ENCODE results near the gene OSGIN1. TPM values are rescaled to one million over a fixed set of nuclear protein-coding genes. Genes with fewer than 3 reads are reported as not detected.
A peak's percentile ranks its signal among the peaks of the same experiment; 100 is the strongest.

OSGIN1 gene
- total RNA-seq, 1 experiment from 2014 or later: 1.7 TPM

DNA sequence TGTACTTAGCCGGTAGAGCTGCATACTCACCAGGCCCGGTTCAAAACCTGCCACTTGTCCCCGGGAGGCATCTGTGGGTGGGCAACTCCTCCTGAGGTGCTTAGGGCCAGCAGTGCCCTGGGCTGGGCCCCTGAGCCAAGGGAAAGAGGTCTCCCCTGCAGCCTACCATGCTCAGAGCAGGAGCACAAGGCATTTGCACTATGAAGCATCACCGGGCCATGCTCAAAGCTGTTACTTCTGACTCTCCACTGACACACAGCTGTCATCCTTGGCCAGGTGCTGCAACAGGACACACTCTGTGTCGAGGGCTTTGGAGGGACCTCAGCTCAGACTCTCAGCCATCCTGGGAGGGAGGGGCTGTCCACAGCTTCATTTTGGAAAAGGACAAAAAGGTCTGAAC lies 52.4 kb downstream of the OSGIN1 start (continued):
- TF ChIP-seq, protein P1, sequence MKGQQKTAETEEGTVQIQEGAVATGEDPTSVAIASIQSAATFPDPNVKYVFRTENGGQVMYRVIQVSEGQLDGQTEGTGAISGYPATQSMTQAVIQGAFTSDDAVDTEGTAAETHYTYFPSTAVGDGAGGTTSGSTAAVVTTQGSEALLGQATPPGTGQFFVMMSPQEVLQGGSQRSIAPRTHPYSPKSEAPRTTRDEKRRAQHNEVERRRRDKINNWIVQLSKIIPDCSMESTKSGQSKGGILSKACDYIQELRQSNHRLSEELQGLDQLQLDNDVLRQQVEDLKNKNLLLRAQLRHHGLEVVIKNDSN (CRISPR knock-in tag; IDR thresholded peaks at IDR 0.05): no peak
- TF ChIP-seq, protein P2, sequence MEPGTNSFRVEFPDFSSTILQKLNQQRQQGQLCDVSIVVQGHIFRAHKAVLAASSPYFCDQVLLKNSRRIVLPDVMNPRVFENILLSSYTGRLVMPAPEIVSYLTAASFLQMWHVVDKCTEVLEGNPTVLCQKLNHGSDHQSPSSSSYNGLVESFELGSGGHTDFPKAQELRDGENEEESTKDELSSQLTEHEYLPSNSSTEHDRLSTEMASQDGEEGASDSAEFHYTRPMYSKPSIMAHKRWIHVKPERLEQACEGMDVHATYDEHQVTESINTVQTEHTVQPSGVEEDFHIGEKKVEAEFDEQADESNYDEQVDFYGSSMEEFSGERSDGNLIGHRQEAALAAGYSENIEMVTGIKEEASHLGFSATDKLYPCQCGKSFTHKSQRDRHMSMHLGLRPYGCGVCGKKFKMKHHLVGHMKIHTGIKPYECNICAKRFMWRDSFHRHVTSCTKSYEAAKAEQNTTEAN (CRISPR knock-in tag; IDR thresholded peaks at IDR 0.05): no peak
- TF ChIP-seq ATF1 (CRISPR knock-in tag; IDR thresholded peaks at IDR 0.05) (no peak), ZNF416 (CRISPR knock-in tag; IDR thresholded peaks at IDR 0.05) (no peak), MXD4 (CRISPR knock-in tag; IDR thresholded peaks at IDR 0.05; ENCODE audit: borderline replicate concordance) (no peak), RELA (CRISPR knock-in tag; IDR thresholded peaks at IDR 0.05; ENCODE audit: borderline replicate concordance) (no peak), ZNF121 (CRISPR knock-in tag; IDR thresholded peaks at IDR 0.05) (no peak)

DNA sequence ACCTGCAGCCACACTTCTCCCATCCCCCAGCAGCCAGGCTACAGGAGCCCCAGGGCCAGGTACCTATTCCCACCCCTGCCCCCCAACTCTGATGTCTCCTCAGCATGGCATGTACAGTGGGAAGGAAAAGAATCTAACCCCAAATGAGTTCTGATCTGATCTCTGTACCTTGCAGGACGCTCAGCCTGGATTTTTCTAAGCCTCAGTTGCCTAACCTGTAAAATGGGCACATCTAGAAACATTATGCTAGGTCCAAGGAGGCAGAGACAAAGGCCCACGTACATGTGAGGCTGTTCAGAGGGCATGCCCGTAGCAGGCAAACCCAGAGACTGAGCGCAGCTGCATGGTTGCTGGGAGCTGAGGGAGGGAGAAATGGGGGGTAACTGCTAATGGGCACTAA lies 54.5 kb downstream of the OSGIN1 start:
- Mint-ChIP-seq H3K9me3 (peaks cover 5% of the 10 kb centered on the region), H3K36me3 (no peaks in the 10 kb centered on the region), H3K4me3 (no peak overlapping the region), H3K27ac (no peak overlapping the region), H3K4me1 (no peaks in the 10 kb centered on the region), H3K27me3 (ENCODE audit: low read depth) (no peaks in the 10 kb centered on the region; the same call in 1 of the 2 replicates)
- DNase-seq (ENCODE audit: low spot score): no peak
- CTCF ChIA-PET: interaction anchor here (0.8 kb wide), 1 partner anchor 13 kb away, joined by 3 read pairs; no protein-coding TSS in a partner anchor
- TF ChIP-seq ZNF425 (CRISPR knock-in tag; conservative IDR thresholded peaks at IDR 0.05) (no peak), GTF2I (CRISPR knock-in tag; conservative IDR thresholded peaks at IDR 0.05) (0 out of 2 replicates have a peak, but pooled peaks have one; percentile 9)
- no peak for ATAC-seq
- POLR2A ChIA-PET: interaction anchor here (0.7 kb wide), 1 partner anchor 12 kb away, joined by 3 read pairs; no protein-coding TSS in a partner anchor

- H3K4me1 Mint-ChIP-seq: no peaks in the 10 kb centered on the region
- CTCF ChIA-PET: interaction anchor here (1.0 kb wide), 1 partner anchor 51 kb away, joined by 5 read pairs; no protein-coding TSS in a partner anchor
- no peaks in the 10 kb centered on the region; the same call in 1 of the 2 replicates for H3K27me3 Mint-ChIP-seq (ENCODE audit: low read depth)
- ATAC-seq (no peak), DNase-seq (ENCODE audit: low spot score) (no peak)
- no peak overlapping the region for H3K27ac Mint-ChIP-seq
- no peak overlapping the region for H3K4me3 Mint-ChIP-seq
- peaks cover 5% of the 10 kb centered on the region for H3K9me3 Mint-ChIP-seq
- POLR2A ChIA-PET: no interaction called here
- no peaks in the 10 kb centered on the region for H3K36me3 Mint-ChIP-seq
- TF ChIP-seq SMAD3 (CRISPR knock-in tag; IDR thresholded peaks at IDR 0.05; ENCODE audit: borderline replicate concordance) (no peak), ZBTB21 (CRISPR knock-in tag; IDR thresholded peaks at IDR 0.05; ENCODE audit: borderline replicate concordance) (no peak), NR2C2 (CRISPR knock-in tag; IDR thresholded peaks at IDR 0.05) (no peak), RELA (CRISPR knock-in tag; IDR thresholded peaks at IDR 0.05; ENCODE audit: borderline replicate concordance) (no peak), ZNF425 (CRISPR knock-in tag; conservative IDR thresholded peaks at IDR 0.05) (no peak), ZNF138 (CRISPR knock-in tag; conservative IDR thresholded peaks at IDR 0.05) (no peak), ESRRA (CRISPR knock-in tag; IDR thresholded peaks at IDR 0.05; ENCODE audit: borderline replicate concordance) (no peak), ZNF263 (CRISPR knock-in tag; IDR thresholded peaks at IDR 0.05; ENCODE audit: low read depth) (no peak), ETV6 (CRISPR knock-in tag; IDR thresholded peaks at IDR 0.05) (no peak), ATF3 (CRISPR knock-in tag; conservative IDR thresholded peaks at IDR 0.05) (no peak), FOXP1 (CRISPR knock-in tag; IDR thresholded peaks at IDR 0.05; ENCODE audit: borderline replicate concordance) (no peak), ELF4 (CRISPR knock-in tag; IDR thresholded peaks at IDR 0.05; ENCODE audit: low read depth) (no peak), SMAD4 (CRISPR knock-in tag; IDR thresholded peaks at IDR 0.05) (no peak), PRRX2 (CRISPR knock-in tag; IDR thresholded peaks at IDR 0.05) (no peak), MAX (CRISPR knock-in tag; IDR thresholded peaks at IDR 0.05) (no peak)
- TF ChIP-seq, protein P3, sequence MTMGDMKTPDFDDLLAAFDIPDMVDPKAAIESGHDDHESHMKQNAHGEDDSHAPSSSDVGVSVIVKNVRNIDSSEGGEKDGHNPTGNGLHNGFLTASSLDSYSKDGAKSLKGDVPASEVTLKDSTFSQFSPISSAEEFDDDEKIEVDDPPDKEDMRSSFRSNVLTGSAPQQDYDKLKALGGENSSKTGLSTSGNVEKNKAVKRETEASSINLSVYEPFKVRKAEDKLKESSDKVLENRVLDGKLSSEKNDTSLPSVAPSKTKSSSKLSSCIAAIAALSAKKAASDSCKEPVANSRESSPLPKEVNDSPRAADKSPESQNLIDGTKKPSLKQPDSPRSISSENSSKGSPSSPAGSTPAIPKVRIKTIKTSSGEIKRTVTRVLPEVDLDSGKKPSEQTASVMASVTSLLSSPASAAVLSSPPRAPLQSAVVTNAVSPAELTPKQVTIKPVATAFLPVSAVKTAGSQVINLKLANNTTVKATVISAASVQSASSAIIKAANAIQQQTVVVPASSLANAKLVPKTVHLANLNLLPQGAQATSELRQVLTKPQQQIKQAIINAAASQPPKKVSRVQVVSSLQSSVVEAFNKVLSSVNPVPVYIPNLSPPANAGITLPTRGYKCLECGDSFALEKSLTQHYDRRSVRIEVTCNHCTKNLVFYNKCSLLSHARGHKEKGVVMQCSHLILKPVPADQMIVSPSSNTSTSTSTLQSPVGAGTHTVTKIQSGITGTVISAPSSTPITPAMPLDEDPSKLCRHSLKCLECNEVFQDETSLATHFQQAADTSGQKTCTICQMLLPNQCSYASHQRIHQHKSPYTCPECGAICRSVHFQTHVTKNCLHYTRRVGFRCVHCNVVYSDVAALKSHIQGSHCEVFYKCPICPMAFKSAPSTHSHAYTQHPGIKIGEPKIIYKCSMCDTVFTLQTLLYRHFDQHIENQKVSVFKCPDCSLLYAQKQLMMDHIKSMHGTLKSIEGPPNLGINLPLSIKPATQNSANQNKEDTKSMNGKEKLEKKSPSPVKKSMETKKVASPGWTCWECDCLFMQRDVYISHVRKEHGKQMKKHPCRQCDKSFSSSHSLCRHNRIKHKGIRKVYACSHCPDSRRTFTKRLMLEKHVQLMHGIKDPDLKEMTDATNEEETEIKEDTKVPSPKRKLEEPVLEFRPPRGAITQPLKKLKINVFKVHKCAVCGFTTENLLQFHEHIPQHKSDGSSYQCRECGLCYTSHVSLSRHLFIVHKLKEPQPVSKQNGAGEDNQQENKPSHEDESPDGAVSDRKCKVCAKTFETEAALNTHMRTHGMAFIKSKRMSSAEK (CRISPR knock-in tag; IDR thresholded peaks at IDR 0.05; ENCODE audit: borderline replicate concordance): no peak
Measured at GRCh38 chr16:84007965-84008364, 54.9 kb downstream of the OSGIN1 start.

Measured in WTC11 (cell line).